Stimulated activated effector memory CD8-positive, alpha-beta T cell treated with anti-CD3 and anti-CD28 coated beads, Interleukin-12 subunit alpha, Interleukin-12 subunit beta, amount 100 ng/mL, for 72 hours (primary cell): ENCODE measurements around the gene BOLL.
"Not testable (repeated sequence)": the region's sequence is repeated elsewhere in the genome, so short reads cannot be mapped to it uniquely, and the experiment has no call there.

Source experiments
- ATAC-seq: fragments of 150-1000 bp; cut with Tn5 transposase; 2 replicates; pipeline ENCODE4 v1.10.0; 2021
- DNase-seq, 2 donors: peaks; one replicate each; pipeline ENCODE4 v3.0.0; 2021 to 2022; ENCODE audit warnings: low spot score in 2 of 2
- H3K27ac Mint-ChIP-seq: one replicate; pipeline ENCODE4 v1.8.0; 2022; ENCODE audit warnings: mild to moderate bottlenecking, mixed read lengths
- H3K36me3 Mint-ChIP-seq: one replicate; pipeline ENCODE4 v1.8.0; 2022; ENCODE audit warnings: mild to moderate bottlenecking, mixed read lengths
- H3K4me1 Mint-ChIP-seq: one replicate; pipeline ENCODE4 v1.8.0; 2022; ENCODE audit warnings: mixed read lengths
- H3K4me3 Mint-ChIP-seq: one replicate; pipeline ENCODE4 v1.8.0; 2022; ENCODE audit warnings: mild to moderate bottlenecking, mixed read lengths
- H3K9me3 Mint-ChIP-seq: one replicate; pipeline ENCODE4 v1.8.0; 2022; ENCODE audit warnings: mixed read lengths

The BOLL gene

GRCh38 chr2:197784956-197785941, at the start of gene BOLL:
BOLL (minus strand) TSS chr2:197785319; CDS start chr2:197781850, 3,469 bp downstream.
- Mint-ChIP-seq H3K36me3 (no peaks in the 10 kb centered on the region), H3K27ac (no peak within 1 kb of the TSS), H3K4me1 (peaks cover 7% of the 10 kb centered on the region), H3K9me3 (no peaks in the 10 kb centered on the region), H3K4me3 (peak within 1 kb of the TSS; percentile 75)
- DNase-seq, result no peak
- no peak for ATAC-seq

- not testable (repeated sequence) for H3K4me1 Mint-ChIP-seq, H3K4me3 Mint-ChIP-seq, ATAC-seq, H3K36me3 Mint-ChIP-seq, H3K27ac Mint-ChIP-seq, DNase-seq, H3K9me3 Mint-ChIP-seq
These were observed 49.7 kb upstream of the BOLL start for GRCh38 chr2:197834771-197835170.

GRCh38 chr2:197828464-197829135, 43.5 kb upstream of the BOLL start:
- ATAC-seq (no peak), DNase-seq (no peak)
- H3K36me3 Mint-ChIP-seq, result no peaks in the 10 kb centered on the region
- H3K4me1 Mint-ChIP-seq, result no peaks in the 10 kb centered on the region
- H3K4me3 Mint-ChIP-seq, result no peak overlapping the region
- H3K27ac Mint-ChIP-seq, result no peak overlapping the region
- H3K9me3 Mint-ChIP-seq, result peaks cover 6% of the 10 kb centered on the region

- DNase-seq (no peak), ATAC-seq (no peak)
- Mint-ChIP-seq H3K27ac (no peak overlapping the region), H3K4me3 (no peak overlapping the region), H3K36me3 (no peaks in the 10 kb centered on the region), H3K9me3 (peaks cover 6% of the 10 kb centered on the region), H3K4me1 (no peaks in the 10 kb centered on the region)
These were observed 42.5 kb upstream of the BOLL start for GRCh38 chr2:197827618-197828017.

GRCh38 chr2:197822333-197822732, 37.2 kb upstream of the BOLL start:
- no peaks in the 10 kb centered on the region for H3K4me1 Mint-ChIP-seq
- no peaks in the 10 kb centered on the region for H3K9me3 Mint-ChIP-seq
- ATAC-seq (no peak), DNase-seq (no peak)
- no peak overlapping the region for H3K27ac Mint-ChIP-seq
- no peak overlapping the region for H3K4me3 Mint-ChIP-seq
- H3K36me3 Mint-ChIP-seq, result no peaks in the 10 kb centered on the region

GRCh38 chr2:197821550-197822289, 36.6 kb upstream of the BOLL start:
- ATAC-seq (no peak), DNase-seq (no peak)
- Mint-ChIP-seq H3K4me1 (no peaks in the 10 kb centered on the region), H3K4me3 (no peak overlapping the region), H3K9me3 (no peaks in the 10 kb centered on the region), H3K36me3 (no peaks in the 10 kb centered on the region), H3K27ac (no peak overlapping the region)

GRCh38 chr2:197814526-197814925, 29.4 kb upstream of the BOLL start:
- DNase-seq, result no peak
- no peaks in the 10 kb centered on the region for H3K36me3 Mint-ChIP-seq
- ATAC-seq, result no peak
- H3K4me1 Mint-ChIP-seq, result peaks cover 7% of the 10 kb centered on the region
- peak overlapping the region; percentile 35 for H3K27ac Mint-ChIP-seq
- H3K9me3 Mint-ChIP-seq, result no peaks in the 10 kb centered on the region
- H3K4me3 Mint-ChIP-seq, result no peak overlapping the region

GRCh38 chr2:197813093-197813787, 28.1 kb upstream of the BOLL start:
- H3K4me1 Mint-ChIP-seq, result peaks cover 16% of the 10 kb centered on the region
- H3K4me3 Mint-ChIP-seq, result no peak overlapping the region
- no peak overlapping the region for H3K27ac Mint-ChIP-seq
- ATAC-seq (peak; percentile 68), DNase-seq (no peak)
- no peaks in the 10 kb centered on the region for H3K9me3 Mint-ChIP-seq
- H3K36me3 Mint-ChIP-seq, result no peaks in the 10 kb centered on the region

- H3K9me3 Mint-ChIP-seq, result no peaks in the 10 kb centered on the region
- no peak overlapping the region for H3K27ac Mint-ChIP-seq
- no peak for DNase-seq
- no peaks in the 10 kb centered on the region for H3K36me3 Mint-ChIP-seq
- H3K4me3 Mint-ChIP-seq, result no peak overlapping the region
- H3K4me1 Mint-ChIP-seq, result peaks cover 25% of the 10 kb centered on the region
- ATAC-seq, result no peak
These were observed 25.4 kb upstream of the BOLL start for GRCh38 chr2:197810491-197810890.

GRCh38 chr2:197810016-197810415, 24.9 kb upstream of the BOLL start:
- no peak for ATAC-seq
- Mint-ChIP-seq H3K4me3 (no peak overlapping the region), H3K36me3 (no peaks in the 10 kb centered on the region), H3K9me3 (no peaks in the 10 kb centered on the region), H3K4me1 (peaks cover 27% of the 10 kb centered on the region), H3K27ac (no peak overlapping the region)
- no peak for DNase-seq

- Mint-ChIP-seq H3K9me3 (no peaks in the 10 kb centered on the region), H3K4me1 (peaks cover 24% of the 10 kb centered on the region), H3K36me3 (peaks cover 4% of the 10 kb centered on the region), H3K4me3 (no peak overlapping the region), H3K27ac (no peak overlapping the region)
- no peak for ATAC-seq
- no peak for DNase-seq
These were observed 23.9 kb upstream of the BOLL start for GRCh38 chr2:197809064-197809463.

GRCh38 chr2:197805715-197806633, 20.9 kb upstream of the BOLL start:
- no peak overlapping the region for H3K27ac Mint-ChIP-seq
- peaks cover 5% of the 10 kb centered on the region for H3K36me3 Mint-ChIP-seq
- DNase-seq, result no peak
- H3K4me3 Mint-ChIP-seq, result peak overlapping the region; percentile 88
- ATAC-seq, result no peak
- peaks cover 28% of the 10 kb centered on the region for H3K4me1 Mint-ChIP-seq
- H3K9me3 Mint-ChIP-seq, result no peaks in the 10 kb centered on the region

- DNase-seq (peak; percentile 34 to 53), ATAC-seq (peak; percentile 60)
- no peaks in the 10 kb centered on the region for H3K9me3 Mint-ChIP-seq
- peak overlapping the region; percentile 88 for H3K4me3 Mint-ChIP-seq
- peaks cover 28% of the 10 kb centered on the region for H3K4me1 Mint-ChIP-seq
- peak overlapping the region; percentile 56 for H3K27ac Mint-ChIP-seq
- H3K36me3 Mint-ChIP-seq, result peaks cover 5% of the 10 kb centered on the region
These were observed 19.9 kb upstream of the BOLL start for GRCh38 chr2:197804758-197805714.
